Activated B cell treated with CpG ODN at 0.5 μM for 24 hours (primary cell): ENCODE measurements around the gene WNT11. TPM values are rescaled to one million over a fixed set of nuclear protein-coding genes. Genes with fewer than 3 reads are reported as not detected.

Experiments
- ATAC-seq: fragments of 200-7000 bp; cut with Tn5 transposase; one replicate; pipeline ENCODE4 v1.10.0; 2021; ENCODE audit warnings: low read depth, mild to moderate bottlenecking, moderate library complexity
- CTCF ChIA-PET: fragments of 350-600 bp; sonication (Branson Sonifier 250); formaldehyde crosslinking; loops from one replicate; lab custom pipeline; 2021; ENCODE audit warnings: antibody characterized with exemption; lab: Charles Lee
- POLR2A ChIA-PET: fragments of 350-600 bp; sonication (Branson Sonifier 250); formaldehyde crosslinking; loops from one replicate; lab custom pipeline; 2021; ENCODE audit warnings: antibody characterized with exemption; lab: Charles Lee
- DNase-seq: peaks from one replicate; pipeline ENCODE4 v3.0.0; 2022
- H3K27ac Mint-ChIP-seq: one replicate; pipeline ENCODE4 v1.8.0; 2020; ENCODE audit warnings: mixed read lengths
- H3K27me3 Mint-ChIP-seq: one replicate; pipeline ENCODE4 v1.8.0; 2021; ENCODE audit warnings: mixed read lengths
- H3K36me3 Mint-ChIP-seq: one replicate; pipeline ENCODE4 v1.8.0; 2021; ENCODE audit warnings: low read depth, mixed read lengths
- H3K4me1 Mint-ChIP-seq: one replicate; pipeline ENCODE4 v1.8.0; 2021; ENCODE audit warnings: mixed read lengths
- H3K4me3 Mint-ChIP-seq: one replicate; pipeline ENCODE4 v1.8.0; 2020; ENCODE audit warnings: mild to moderate bottlenecking, mixed read lengths
- H3K9me3 Mint-ChIP-seq: one replicate; pipeline ENCODE4 v1.8.0; 2020; ENCODE audit warnings: mixed read lengths
- CTCF ChIP-seq: fragments of 200-600 bp; IDR thresholded peaks from one replicate; pipeline ENCODE4 v1.8.0; 2022; ENCODE audit warnings: antibody characterized with exemption, mild to moderate bottlenecking
- intact Hi-C: fragments of 100-400 bp; cut with micrococcal nuclease; formaldehyde crosslinking; loops from one replicate; pipeline ENCODE4 v1.15.1; 2024
- total RNA-seq: library from RNA; stranded (reverse); gene quantifications from 2 replicates; pipeline ENCODE4 v1.2.3, GENCODE V29; 2022

WNT11 gene
- 0.16 and 0.37 TPM in 2 replicates for total RNA-seq

GRCh38 chr11:76206327-76207081, at the start of gene WNT11:
Gene WNT11, minus strand, starts transcription at chr11:76206502. Its CDS starts 95 bp downstream, at chr11:76206407.
- H3K36me3 Mint-ChIP-seq, result no peaks in the 10 kb centered on the region
- no peak for TF ChIP-seq CTCF

GRCh38 chr11:76253416-76253815, 47.1 kb upstream of the WNT11 start:
- CTCF ChIA-PET, result no interaction called here
- H3K4me1 Mint-ChIP-seq, result no peaks in the 10 kb centered on the region

More at GRCh38 chr11:76206327-76207081, at the start of gene WNT11:
- ChIA-PET CTCF (interaction anchor here (1.2 to 5.4 kb wide), 10 partner anchors 29 to 501 kb away, joined by 3 to 103 read pairs (median 6); no protein-coding TSS in a partner anchor), POLR2A (interaction anchor here (0.5 to 1.8 kb wide), 3 partner anchors 29 to 312 kb away, joined by 4 to 7 read pairs (median 5); no protein-coding TSS in a partner anchor)
- intact Hi-C loops, result loop anchor here (1.0 to 10.0 kb wide), 9 partner anchors 29 to 802 kb away; no protein-coding TSS in a partner anchor
- H3K4me1 Mint-ChIP-seq, result peaks cover 23% of the 10 kb centered on the region
- peaks cover 34% of the 10 kb centered on the region for H3K27me3 Mint-ChIP-seq
- H3K27ac Mint-ChIP-seq, result peak within 1 kb of the TSS; percentile 18
- DNase-seq (peak; percentile 45), ATAC-seq (peak; percentile 22)
- H3K4me3 Mint-ChIP-seq, result peak within 1 kb of the TSS; percentile 86
- no peaks in the 10 kb centered on the region for H3K9me3 Mint-ChIP-seq

GRCh38 chr11:76252631-76253070, 46.3 kb upstream of the WNT11 start:
- Mint-ChIP-seq H3K27ac (no peak overlapping the region), H3K36me3 (no peaks in the 10 kb centered on the region), H3K4me1 (no peaks in the 10 kb centered on the region), H3K27me3 (peaks cover 14% of the 10 kb centered on the region), H3K4me3 (no peak overlapping the region), H3K9me3 (peaks cover 8% of the 10 kb centered on the region)
- ChIA-PET POLR2A (no interaction called here), CTCF (no interaction called here)
- no peak for DNase-seq
- ATAC-seq, result no peak
- intact Hi-C loops, result no loop called here
- TF ChIP-seq CTCF, result no peak

More at GRCh38 chr11:76253416-76253815, 47.1 kb upstream of the WNT11 start:
- no peaks in the 10 kb centered on the region for H3K36me3 Mint-ChIP-seq
- DNase-seq (no peak), ATAC-seq (no peak)
- POLR2A ChIA-PET, result no interaction called here
- intact Hi-C loops, result no loop called here
- H3K27me3 Mint-ChIP-seq, result peaks cover 14% of the 10 kb centered on the region
- H3K4me3 Mint-ChIP-seq, result no peak overlapping the region
- TF ChIP-seq CTCF, result no peak
- peaks cover 8% of the 10 kb centered on the region for H3K9me3 Mint-ChIP-seq
- no peak overlapping the region for H3K27ac Mint-ChIP-seq

- TF ChIP-seq CTCF, result no peak
- DNase-seq, result no peak
- Mint-ChIP-seq H3K27me3 (peaks cover 14% of the 10 kb centered on the region), H3K4me3 (no peak overlapping the region), H3K4me1 (no peaks in the 10 kb centered on the region), H3K27ac (no peak overlapping the region), H3K36me3 (no peaks in the 10 kb centered on the region), H3K9me3 (peaks cover 8% of the 10 kb centered on the region)
- intact Hi-C loops, result no loop called here
- ATAC-seq, result no peak
- CTCF ChIA-PET, result no interaction called here
- POLR2A ChIA-PET, result interaction anchor here (0.6 kb wide), 1 partner anchor 18 kb away, joined by 4 read pairs; no protein-coding TSS in a partner anchor
Observed at GRCh38 chr11:76251576-76251975, 45.3 kb upstream of the WNT11 start.

- Mint-ChIP-seq H3K27me3 (peaks cover 14% of the 10 kb centered on the region), H3K9me3 (peaks cover 8% of the 10 kb centered on the region), H3K4me3 (no peak overlapping the region), H3K27ac (no peak overlapping the region), H3K4me1 (no peaks in the 10 kb centered on the region), H3K36me3 (no peaks in the 10 kb centered on the region)
- intact Hi-C loops, result no loop called here
- TF ChIP-seq CTCF, result no peak
- ATAC-seq, result no peak
- POLR2A ChIA-PET, result interaction anchor here (0.6 kb wide), 1 partner anchor 19 kb away, joined by 4 read pairs; no protein-coding TSS in a partner anchor
- DNase-seq, result no peak
- CTCF ChIA-PET, result no interaction called here
Observed at GRCh38 chr11:76251226-76251575, 44.9 kb upstream of the WNT11 start.
